GM12892 (cell line): ENCODE data around the gene SIX2.

Experiments used
- POLR2A ChIP-seq: IDR thresholded peaks from 2 replicates; pipeline ENCODE4 v1.6.1; 2011; ENCODE audit warnings: low read depth, low read length, control low read depth
- POLR2AphosphoS5 ChIP-seq: IDR thresholded peaks from 2 replicates; pipeline ENCODE4 v1.6.1; 2011; ENCODE audit warnings: low read depth, low read length, control low read depth
- TAF1 ChIP-seq: IDR thresholded peaks from 2 replicates; pipeline ENCODE4 v1.6.1; 2011; ENCODE audit warnings: low read depth, mild to moderate bottlenecking, control low read depth, low read length, borderline replicate concordance

- TF ChIP-seq POLR2AphosphoS5 (no peak), POLR2A (no peak), TAF1 (no peak)
These were observed 27.5 kb downstream of the SIX2 start for GRCh38 chr2:44981714-44982108.
